ENCODE results near the gene IGFL2. TPM values are rescaled to one million over a fixed set of nuclear protein-coding genes. Genes with fewer than 3 reads are reported as not detected.
"Not testable (repeated sequence)": the region's sequence is repeated elsewhere in the genome, so short reads cannot be mapped to it uniquely, and the experiment has no call there.

The IGFL2 gene
- total RNA-seq, 4 donors from 2014 or later: 0.61 TPM; not detected in 3

- H3K9me3 ChIP-seq: no peaks in the 10 kb centered on the region
- no peaks in the 10 kb centered on the region for H3K27me3 ChIP-seq
- H3K4me3 ChIP-seq: no peak overlapping the region
- DNase-seq: no peak
- H3K36me3 ChIP-seq: no peaks in the 10 kb centered on the region
- H3K27ac ChIP-seq: no peak overlapping the region
- no peaks in the 10 kb centered on the region for H3K4me1 ChIP-seq
- intact Hi-C loops (cut with DNase I; ENCODE audit: low total_unique reads): no loop called here
- TF ChIP-seq, protein P1, sequence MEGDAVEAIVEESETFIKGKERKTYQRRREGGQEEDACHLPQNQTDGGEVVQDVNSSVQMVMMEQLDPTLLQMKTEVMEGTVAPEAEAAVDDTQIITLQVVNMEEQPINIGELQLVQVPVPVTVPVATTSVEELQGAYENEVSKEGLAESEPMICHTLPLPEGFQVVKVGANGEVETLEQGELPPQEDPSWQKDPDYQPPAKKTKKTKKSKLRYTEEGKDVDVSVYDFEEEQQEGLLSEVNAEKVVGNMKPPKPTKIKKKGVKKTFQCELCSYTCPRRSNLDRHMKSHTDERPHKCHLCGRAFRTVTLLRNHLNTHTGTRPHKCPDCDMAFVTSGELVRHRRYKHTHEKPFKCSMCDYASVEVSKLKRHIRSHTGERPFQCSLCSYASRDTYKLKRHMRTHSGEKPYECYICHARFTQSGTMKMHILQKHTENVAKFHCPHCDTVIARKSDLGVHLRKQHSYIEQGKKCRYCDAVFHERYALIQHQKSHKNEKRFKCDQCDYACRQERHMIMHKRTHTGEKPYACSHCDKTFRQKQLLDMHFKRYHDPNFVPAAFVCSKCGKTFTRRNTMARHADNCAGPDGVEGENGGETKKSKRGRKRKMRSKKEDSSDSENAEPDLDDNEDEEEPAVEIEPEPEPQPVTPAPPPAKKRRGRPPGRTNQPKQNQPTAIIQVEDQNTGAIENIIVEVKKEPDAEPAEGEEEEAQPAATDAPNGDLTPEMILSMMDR (IDR thresholded peaks at IDR 0.05): no peak
- no peak for TF ChIP-seq POLR2A (IDR thresholded peaks at IDR 0.05)
Measured at GRCh38 chr19:46150606-46151005, 2.6 kb downstream of the IGFL2 start.

DNA sequence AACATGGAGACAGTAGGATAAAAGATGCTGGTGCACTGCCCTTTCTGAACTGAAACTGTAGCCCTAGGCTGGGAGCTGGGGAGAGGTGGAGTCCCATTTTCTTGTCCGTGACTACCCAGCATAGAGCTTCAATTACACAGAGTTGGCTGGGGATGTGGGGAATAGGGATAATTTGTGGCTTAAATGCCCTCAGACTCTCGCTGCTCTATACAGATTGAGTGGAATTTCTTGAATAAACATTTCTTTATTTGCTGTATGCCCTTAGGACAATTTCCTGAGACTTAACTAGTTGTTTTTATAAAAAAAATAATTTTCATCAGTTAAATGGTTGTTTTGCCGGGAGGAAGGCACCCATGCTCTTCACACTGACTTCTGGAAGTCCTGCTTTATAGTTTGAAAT, 7.2 kb downstream of the IGFL2 start:
- Histone ChIP-seq H3K36me3 (no peaks in the 10 kb centered on the region), H3K9me3 (no peaks in the 10 kb centered on the region), H3K27ac (no peak overlapping the region), H3K4me1 (no peaks in the 10 kb centered on the region), H3K27me3 (no peaks in the 10 kb centered on the region), H3K4me3 (no peak overlapping the region)
- TF ChIP-seq POLR2A (IDR thresholded peaks at IDR 0.05): no peak
- TF ChIP-seq, protein P1 (IDR thresholded peaks at IDR 0.05): no peak
- DNase-seq: no peak
- intact Hi-C loops (cut with DNase I; ENCODE audit: low total_unique reads): no loop called here

DNA sequence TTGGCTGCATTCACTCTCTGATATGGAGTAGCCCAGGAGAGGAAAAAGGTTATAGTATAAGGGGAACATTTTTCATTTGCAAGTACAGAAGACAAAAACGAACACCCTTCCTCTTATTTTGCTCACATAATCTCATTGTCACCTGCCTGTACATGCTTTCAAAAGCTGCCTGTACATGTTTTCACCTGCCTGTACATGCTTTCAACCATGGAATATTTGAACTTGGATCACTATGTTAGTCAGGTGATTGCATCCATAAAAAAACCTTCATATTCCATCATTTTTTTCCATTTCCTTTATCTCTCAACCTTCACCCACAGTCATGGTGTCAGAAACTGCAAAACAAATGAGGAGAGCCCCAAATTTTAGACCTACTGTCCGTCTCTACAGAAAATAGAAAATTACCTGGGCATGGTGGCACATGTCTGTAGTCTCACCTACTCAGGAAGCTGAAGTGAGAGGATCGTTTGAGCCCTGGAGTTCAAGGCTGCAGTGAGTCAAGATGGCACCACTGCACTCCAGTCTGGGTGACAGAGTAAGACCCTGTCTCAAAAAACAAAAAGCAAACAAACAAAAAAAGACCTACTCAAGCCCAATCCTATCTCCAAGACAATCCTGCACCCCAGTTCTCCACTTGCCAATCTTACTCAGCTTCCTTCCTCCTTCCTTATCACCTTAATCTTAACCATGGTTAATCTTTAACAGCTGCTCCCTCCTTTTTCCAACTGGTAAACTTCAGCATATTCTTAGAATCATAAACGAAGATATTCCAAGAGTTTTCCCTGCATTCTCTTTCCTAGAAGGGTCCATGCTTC, 11.6 kb downstream of the IGFL2 start:
- Histone ChIP-seq H3K27ac (no peak overlapping the region), H3K9me3 (no peaks in the 10 kb centered on the region), H3K36me3 (no peaks in the 10 kb centered on the region), H3K27me3 (no peaks in the 10 kb centered on the region), H3K4me3 (no peak overlapping the region), H3K4me1 (no peaks in the 10 kb centered on the region)
- intact Hi-C loops (cut with DNase I; ENCODE audit: low total_unique reads): no loop called here
- TF ChIP-seq, protein P1 (IDR thresholded peaks at IDR 0.05): no peak
- no peak for TF ChIP-seq POLR2A (IDR thresholded peaks at IDR 0.05)
- no peak for DNase-seq

GRCh38 chr19:46160233-46160775, 12.3 kb downstream of the IGFL2 start:
- no peaks in the 10 kb centered on the region for H3K36me3 ChIP-seq
- no peak overlapping the region for H3K4me3 ChIP-seq
- H3K4me1 ChIP-seq: no peaks in the 10 kb centered on the region
- intact Hi-C loops (cut with DNase I; ENCODE audit: low total_unique reads): no loop called here
- TF ChIP-seq, protein P1 (IDR thresholded peaks at IDR 0.05): no peak
- TF ChIP-seq POLR2A (IDR thresholded peaks at IDR 0.05): no peak
- no peaks in the 10 kb centered on the region for H3K27me3 ChIP-seq
- DNase-seq: no peak
- no peaks in the 10 kb centered on the region for H3K9me3 ChIP-seq
- H3K27ac ChIP-seq: no peak overlapping the region

DNA sequence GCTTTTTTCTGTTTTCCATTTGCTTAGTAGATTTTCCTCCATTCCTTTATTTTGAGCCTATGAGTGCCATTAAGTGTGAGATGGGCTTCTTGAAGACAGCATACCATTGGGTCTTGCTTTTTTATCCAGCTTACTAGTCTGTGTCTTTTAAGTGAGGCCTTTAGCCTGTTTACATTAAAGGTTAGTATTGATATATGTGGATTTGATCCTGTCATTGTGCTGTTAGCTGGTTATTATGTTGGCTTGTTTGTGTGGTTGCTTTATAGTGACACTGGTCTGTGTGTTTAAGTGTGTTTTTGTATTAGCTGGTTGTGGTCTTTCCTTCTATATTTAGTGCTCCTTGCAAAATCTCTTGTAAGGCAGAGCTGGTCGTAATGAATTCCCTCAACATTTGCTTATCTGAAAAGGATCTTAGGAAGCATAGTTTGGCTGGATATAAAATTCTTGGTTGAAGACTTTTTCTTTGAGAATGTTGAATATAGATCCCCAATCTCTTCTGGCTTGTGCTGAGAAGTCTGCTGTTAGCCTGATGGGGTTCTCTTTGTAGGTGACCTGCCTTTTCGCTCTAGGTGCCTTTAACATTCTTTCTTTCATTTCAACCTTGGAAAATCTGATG, 13.7 kb downstream of the IGFL2 start:
- H3K4me1 ChIP-seq; H3K27ac ChIP-seq; DNase-seq; H3K4me3 ChIP-seq; H3K9me3 ChIP-seq; H3K36me3 ChIP-seq; intact Hi-C loops (cut with DNase I; ENCODE audit: low total_unique reads); H3K27me3 ChIP-seq: not testable (repeated sequence)
